ENCODE results near the gene ZFYVE27. TPM values are rescaled to one million over a fixed set of nuclear protein-coding genes. Genes with fewer than 3 reads are reported as not detected.

Gene ZFYVE27
- total and polyA plus RNA-seq, 7 donors: 7.2 to 42.2 (median 11.0) TPM

- DNase-seq: no peak
- TF ChIP-seq, protein P1, sequence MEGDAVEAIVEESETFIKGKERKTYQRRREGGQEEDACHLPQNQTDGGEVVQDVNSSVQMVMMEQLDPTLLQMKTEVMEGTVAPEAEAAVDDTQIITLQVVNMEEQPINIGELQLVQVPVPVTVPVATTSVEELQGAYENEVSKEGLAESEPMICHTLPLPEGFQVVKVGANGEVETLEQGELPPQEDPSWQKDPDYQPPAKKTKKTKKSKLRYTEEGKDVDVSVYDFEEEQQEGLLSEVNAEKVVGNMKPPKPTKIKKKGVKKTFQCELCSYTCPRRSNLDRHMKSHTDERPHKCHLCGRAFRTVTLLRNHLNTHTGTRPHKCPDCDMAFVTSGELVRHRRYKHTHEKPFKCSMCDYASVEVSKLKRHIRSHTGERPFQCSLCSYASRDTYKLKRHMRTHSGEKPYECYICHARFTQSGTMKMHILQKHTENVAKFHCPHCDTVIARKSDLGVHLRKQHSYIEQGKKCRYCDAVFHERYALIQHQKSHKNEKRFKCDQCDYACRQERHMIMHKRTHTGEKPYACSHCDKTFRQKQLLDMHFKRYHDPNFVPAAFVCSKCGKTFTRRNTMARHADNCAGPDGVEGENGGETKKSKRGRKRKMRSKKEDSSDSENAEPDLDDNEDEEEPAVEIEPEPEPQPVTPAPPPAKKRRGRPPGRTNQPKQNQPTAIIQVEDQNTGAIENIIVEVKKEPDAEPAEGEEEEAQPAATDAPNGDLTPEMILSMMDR (IDR thresholded peaks at IDR 0.05): no peak
- no peak for TF ChIP-seq POLR2AphosphoS5 (IDR thresholded peaks at IDR 0.05)
- no peak for TF ChIP-seq EP300 (IDR thresholded peaks at IDR 0.05)
- TF ChIP-seq POLR2A (IDR thresholded peaks at IDR 0.05): no peak
- intact Hi-C loops (cut with DNase I): no loop called here
- Histone ChIP-seq H3K4me3 (peak overlapping the region; percentile 65 to 80 (median 73)), H3K36me3 (peaks cover 0 to 23% (median 5%) of the 10 kb centered on the region in 4 donors), H3K9me3 (no peaks in the 10 kb centered on the region), H3K27ac (peak overlapping the region; percentile 95 to 100 (median 98)), H3K27me3 (no peaks in the 10 kb centered on the region), H3K4me1 (peaks cover 2 to 74% (median 60%) of the 10 kb centered on the region in 4 donors)
- 72 to 74% methylated on average over 8 of the region's 8 CpGs for WGBS, 2 donors
Observed at GRCh38 chr10:97715259-97715874, 21.6 kb upstream of the ZFYVE27 start.

- Histone ChIP-seq H3K4me1 (peaks cover 2 to 58% (median 56%) of the 10 kb centered on the region in 4 donors), H3K27ac (peak overlapping the region; percentile 95 to 100 (median 98)), H3K4me3 (no peak overlapping the region), H3K27me3 (no peaks in the 10 kb centered on the region), H3K9me3 (no peaks in the 10 kb centered on the region), H3K36me3 (peaks cover 0 to 23% (median 5%) of the 10 kb centered on the region in 4 donors)
- DNase-seq: no peak
- TF ChIP-seq, protein P1 (IDR thresholded peaks at IDR 0.05): no peak
- TF ChIP-seq EP300 (IDR thresholded peaks at IDR 0.05) (no peak), POLR2AphosphoS5 (IDR thresholded peaks at IDR 0.05) (no peak), POLR2A (IDR thresholded peaks at IDR 0.05) (no peak)
- intact Hi-C loops (cut with DNase I): no loop called here
- 88 to 94% methylated on average over 7 of the region's 7 CpGs for WGBS, 2 donors
Observed at GRCh38 chr10:97717627-97718026, 19.3 kb upstream of the ZFYVE27 start.

DNA sequence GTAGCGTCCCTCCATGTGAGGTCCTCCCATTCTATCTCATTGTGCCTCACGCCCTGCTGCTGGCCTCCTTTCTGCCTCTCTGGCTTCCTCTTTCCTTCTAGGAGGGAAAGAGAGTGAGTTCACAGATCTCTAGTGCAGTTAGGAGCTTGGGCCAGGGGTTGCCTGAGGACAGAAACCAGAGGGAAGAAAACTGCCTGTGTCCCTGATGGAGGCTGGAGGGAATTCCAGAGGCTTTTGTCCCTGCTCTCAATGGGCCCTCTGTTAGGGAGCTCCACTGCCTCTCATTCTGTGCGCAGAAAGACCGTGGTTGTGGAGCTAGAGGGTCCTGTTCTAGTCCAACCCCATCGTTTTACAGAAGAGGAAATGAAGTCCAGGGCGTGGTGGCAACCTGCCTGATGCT is 18.8 kb upstream of the ZFYVE27 start:
- peaks cover 2 to 53% (median 50%) of the 10 kb centered on the region in 4 donors for H3K4me1 ChIP-seq

GRCh38 chr10:97718659-97719142 is 18.2 kb upstream of the ZFYVE27 start:
- Histone ChIP-seq H3K9me3 (no peaks in the 10 kb centered on the region), H3K4me3 (no peak overlapping the region), H3K27me3 (no peaks in the 10 kb centered on the region), H3K4me1 (peaks cover 0 to 50% (median 49%) of the 10 kb centered on the region in 4 donors), H3K36me3 (peaks cover 0 to 23% (median 5%) of the 10 kb centered on the region in 4 donors), H3K27ac (peak overlapping the region; percentile 95 to 100 (median 98))
- peak; percentile 83 for DNase-seq
- intact Hi-C loops (cut with DNase I): no loop called here
- 10 to 51% methylated on average over 8 of the region's 8 CpGs for WGBS, 2 donors
- peak in 1 of 2 donors; percentile 21 for TF ChIP-seq POLR2A (IDR thresholded peaks at IDR 0.05)
- TF ChIP-seq, protein P1 (IDR thresholded peaks at IDR 0.05): no peak
- no peak for TF ChIP-seq EP300 (IDR thresholded peaks at IDR 0.05)
- peak in 3 of 4 donors; percentile 25 to 38 (median 30) for TF ChIP-seq POLR2AphosphoS5 (IDR thresholded peaks at IDR 0.05)

More for the DNA sequence above, 18.8 kb upstream of the ZFYVE27 start:
- Histone ChIP-seq H3K36me3 (peaks cover 0 to 23% (median 5%) of the 10 kb centered on the region in 4 donors), H3K4me3 (no peak overlapping the region), H3K27ac (peak overlapping the region; percentile 95 to 100 (median 98)), H3K27me3 (no peaks in the 10 kb centered on the region), H3K9me3 (no peaks in the 10 kb centered on the region)
- TF ChIP-seq, protein P1 (IDR thresholded peaks at IDR 0.05): no peak
- TF ChIP-seq POLR2A (IDR thresholded peaks at IDR 0.05) (no peak), POLR2AphosphoS5 (IDR thresholded peaks at IDR 0.05) (peak in 2 of 4 donors; percentile 62 to 65), EP300 (IDR thresholded peaks at IDR 0.05) (no peak)
- 22 to 56% methylated on average over 6 of the region's 6 CpGs for WGBS, 2 donors
- peak; percentile 74 for DNase-seq
- intact Hi-C loops (cut with DNase I): no loop called here

Measured in sigmoid colon (tissue), 7 donors.